Neural cell (in vitro differentiated cells): ENCODE measurements around the gene DLG4.

Source experiments
- EP300 ChIP-seq: fragments of 450-650 bp; conservative IDR thresholded peaks from 2 replicates; pipeline ENCODE4 v1.6.1; 2014; ENCODE audit warnings: antibody characterized with exemption, mild to moderate bottlenecking, moderate library complexity; ENCODE audit not compliant: poor library complexity, severe bottlenecking
- EZH2 ChIP-seq: fragments of 200-600, 300-800 bp; shearing (Covaris generic), sonication (generic); IDR thresholded peaks from 2 replicates; pipeline ENCODE4 v1.6.1; 2014; ENCODE audit warnings: antibody characterized with exemption, low read length, borderline replicate concordance, mild to moderate bottlenecking; ENCODE audit not compliant: insufficient read depth, poor library complexity, severe bottlenecking
- MXI1 ChIP-seq: fragments of 450-650 bp; conservative IDR thresholded peaks from 2 replicates; pipeline ENCODE4 v1.6.1; 2014; ENCODE audit warnings: antibody characterized with exemption, mild to moderate bottlenecking; ENCODE audit not compliant: poor library complexity, severe bottlenecking
- RAD21 ChIP-seq: fragments of 450-650 bp; conservative IDR thresholded peaks from 2 replicates; pipeline ENCODE4 v1.6.1; 2014; ENCODE audit warnings: antibody characterized with exemption, mild to moderate bottlenecking, moderate library complexity
- SMC3 ChIP-seq: fragments of 450-650 bp; conservative IDR thresholded peaks from 2 replicates; pipeline ENCODE4 v1.6.1; 2014; ENCODE audit warnings: antibody characterized with exemption, mild to moderate bottlenecking, moderate library complexity; ENCODE audit not compliant: poor library complexity
- TAF1 ChIP-seq: IDR thresholded peaks from 2 replicates; pipeline ENCODE4 v1.6.1; 2012; ENCODE audit warnings: low read depth
- TF ChIP-seq, protein P1 (sequence below): fragments of 450-650 bp; IDR thresholded peaks from 2 replicates; pipeline ENCODE4 v1.5.1; 2014; ENCODE audit warnings: antibody characterized with exemption, mild to moderate bottlenecking, moderate library complexity; ENCODE audit not compliant: poor library complexity, severe bottlenecking
- TF ChIP-seq, protein P2 (sequence below): IDR thresholded peaks from 2 replicates; pipeline ENCODE4 v1.6.1; 2012; ENCODE audit warnings: borderline replicate concordance

DNA sequence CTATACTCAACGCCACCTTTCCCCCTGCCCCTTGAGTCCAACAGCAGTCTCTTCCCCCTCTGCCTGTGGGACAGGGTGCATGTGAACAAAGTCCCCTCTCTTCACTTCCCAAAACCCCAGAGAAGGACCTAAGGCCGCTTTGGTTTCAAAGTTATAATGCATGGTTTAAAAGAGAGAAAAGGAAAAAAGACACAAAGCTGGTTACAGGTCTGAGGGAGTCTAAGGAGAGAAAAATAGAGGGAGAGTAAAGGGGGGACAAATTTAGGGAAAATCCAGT is 23.8 kb upstream of the DLG4 start:
- TF ChIP-seq SMC3 (no peak), EP300 (no peak), EZH2 (no peak), TAF1 (no peak), RAD21 (no peak), MXI1 (no peak)
- TF ChIP-seq, protein P1, sequence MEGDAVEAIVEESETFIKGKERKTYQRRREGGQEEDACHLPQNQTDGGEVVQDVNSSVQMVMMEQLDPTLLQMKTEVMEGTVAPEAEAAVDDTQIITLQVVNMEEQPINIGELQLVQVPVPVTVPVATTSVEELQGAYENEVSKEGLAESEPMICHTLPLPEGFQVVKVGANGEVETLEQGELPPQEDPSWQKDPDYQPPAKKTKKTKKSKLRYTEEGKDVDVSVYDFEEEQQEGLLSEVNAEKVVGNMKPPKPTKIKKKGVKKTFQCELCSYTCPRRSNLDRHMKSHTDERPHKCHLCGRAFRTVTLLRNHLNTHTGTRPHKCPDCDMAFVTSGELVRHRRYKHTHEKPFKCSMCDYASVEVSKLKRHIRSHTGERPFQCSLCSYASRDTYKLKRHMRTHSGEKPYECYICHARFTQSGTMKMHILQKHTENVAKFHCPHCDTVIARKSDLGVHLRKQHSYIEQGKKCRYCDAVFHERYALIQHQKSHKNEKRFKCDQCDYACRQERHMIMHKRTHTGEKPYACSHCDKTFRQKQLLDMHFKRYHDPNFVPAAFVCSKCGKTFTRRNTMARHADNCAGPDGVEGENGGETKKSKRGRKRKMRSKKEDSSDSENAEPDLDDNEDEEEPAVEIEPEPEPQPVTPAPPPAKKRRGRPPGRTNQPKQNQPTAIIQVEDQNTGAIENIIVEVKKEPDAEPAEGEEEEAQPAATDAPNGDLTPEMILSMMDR, result no peak
- TF ChIP-seq, protein P2, sequence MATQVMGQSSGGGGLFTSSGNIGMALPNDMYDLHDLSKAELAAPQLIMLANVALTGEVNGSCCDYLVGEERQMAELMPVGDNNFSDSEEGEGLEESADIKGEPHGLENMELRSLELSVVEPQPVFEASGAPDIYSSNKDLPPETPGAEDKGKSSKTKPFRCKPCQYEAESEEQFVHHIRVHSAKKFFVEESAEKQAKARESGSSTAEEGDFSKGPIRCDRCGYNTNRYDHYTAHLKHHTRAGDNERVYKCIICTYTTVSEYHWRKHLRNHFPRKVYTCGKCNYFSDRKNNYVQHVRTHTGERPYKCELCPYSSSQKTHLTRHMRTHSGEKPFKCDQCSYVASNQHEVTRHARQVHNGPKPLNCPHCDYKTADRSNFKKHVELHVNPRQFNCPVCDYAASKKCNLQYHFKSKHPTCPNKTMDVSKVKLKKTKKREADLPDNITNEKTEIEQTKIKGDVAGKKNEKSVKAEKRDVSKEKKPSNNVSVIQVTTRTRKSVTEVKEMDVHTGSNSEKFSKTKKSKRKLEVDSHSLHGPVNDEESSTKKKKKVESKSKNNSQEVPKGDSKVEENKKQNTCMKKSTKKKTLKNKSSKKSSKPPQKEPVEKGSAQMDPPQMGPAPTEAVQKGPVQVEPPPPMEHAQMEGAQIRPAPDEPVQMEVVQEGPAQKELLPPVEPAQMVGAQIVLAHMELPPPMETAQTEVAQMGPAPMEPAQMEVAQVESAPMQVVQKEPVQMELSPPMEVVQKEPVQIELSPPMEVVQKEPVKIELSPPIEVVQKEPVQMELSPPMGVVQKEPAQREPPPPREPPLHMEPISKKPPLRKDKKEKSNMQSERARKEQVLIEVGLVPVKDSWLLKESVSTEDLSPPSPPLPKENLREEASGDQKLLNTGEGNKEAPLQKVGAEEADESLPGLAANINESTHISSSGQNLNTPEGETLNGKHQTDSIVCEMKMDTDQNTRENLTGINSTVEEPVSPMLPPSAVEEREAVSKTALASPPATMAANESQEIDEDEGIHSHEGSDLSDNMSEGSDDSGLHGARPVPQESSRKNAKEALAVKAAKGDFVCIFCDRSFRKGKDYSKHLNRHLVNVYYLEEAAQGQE, result no peak
